GM21723 (cell line): Measurements from ENCODE around the gene NSA2.

Source experiments
- ATAC-seq: cut with Tn5 transposase; IDR thresholded peaks from one replicate; pipeline ENCODE4 v1.9.1; 2021; ENCODE audit warnings: mild to moderate bottlenecking, moderate library complexity; ENCODE audit not compliant: unreplicated experiment

NSA2 gene

DNA sequence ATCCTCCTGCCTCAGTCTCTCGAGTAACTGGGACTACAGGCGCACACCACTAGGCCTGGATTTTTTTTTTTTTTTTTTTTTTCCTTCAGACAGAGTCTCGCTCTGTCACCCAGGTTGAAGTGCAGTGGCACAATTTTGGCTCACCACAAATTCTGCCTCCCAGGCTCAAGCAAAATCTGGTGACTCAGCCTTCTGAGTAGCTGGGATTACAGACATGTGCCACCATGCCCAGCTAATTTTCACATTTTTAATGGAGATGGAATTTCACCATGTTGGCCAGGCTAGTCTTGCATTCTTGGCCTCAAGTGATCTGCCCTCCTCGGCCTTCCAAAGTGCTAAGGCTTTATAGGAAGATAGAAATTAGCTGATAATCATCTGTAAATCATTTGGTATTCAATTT, 43.9 kb downstream of the NSA2 start:
- ATAC-seq = no peak

DNA sequence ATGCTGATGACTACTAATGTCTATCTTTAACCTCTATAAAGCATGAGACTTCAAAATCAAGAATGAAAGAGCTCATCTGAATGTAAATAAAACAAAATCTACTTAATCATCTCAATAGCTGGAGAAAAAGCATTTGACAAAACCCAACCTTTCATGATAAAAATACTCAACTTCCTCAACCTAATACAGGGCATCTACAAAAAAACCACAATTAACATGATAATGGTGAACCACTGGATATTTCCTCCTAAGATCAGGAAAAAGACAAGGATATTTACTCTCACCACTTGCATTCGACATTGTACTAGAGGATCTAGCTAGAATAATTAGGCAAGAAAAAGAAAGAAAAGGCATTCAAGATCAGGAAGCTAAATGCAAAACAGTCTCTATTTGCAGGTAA, 49.8 kb downstream of the NSA2 start:
- no peak for ATAC-seq

DNA sequence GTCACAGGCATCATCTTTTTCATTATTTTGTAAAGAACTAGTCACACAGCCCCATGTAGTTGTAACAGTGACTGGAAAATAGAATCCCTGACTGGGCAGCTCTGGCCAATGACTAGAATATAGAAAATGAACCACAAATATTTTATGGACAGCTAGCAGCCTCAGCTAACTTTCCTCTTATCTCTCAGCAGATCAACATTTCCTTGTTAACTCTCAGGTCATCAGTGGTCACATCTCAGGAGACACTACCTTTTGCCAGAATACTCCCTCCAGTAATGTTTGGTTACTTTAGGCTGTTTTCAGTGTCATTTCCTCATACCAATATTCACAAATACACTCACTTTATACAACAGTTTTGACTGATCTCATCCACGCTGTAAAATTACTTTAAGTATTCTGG, 55.2 kb downstream of the NSA2 start:
- no peak for ATAC-seq

DNA sequence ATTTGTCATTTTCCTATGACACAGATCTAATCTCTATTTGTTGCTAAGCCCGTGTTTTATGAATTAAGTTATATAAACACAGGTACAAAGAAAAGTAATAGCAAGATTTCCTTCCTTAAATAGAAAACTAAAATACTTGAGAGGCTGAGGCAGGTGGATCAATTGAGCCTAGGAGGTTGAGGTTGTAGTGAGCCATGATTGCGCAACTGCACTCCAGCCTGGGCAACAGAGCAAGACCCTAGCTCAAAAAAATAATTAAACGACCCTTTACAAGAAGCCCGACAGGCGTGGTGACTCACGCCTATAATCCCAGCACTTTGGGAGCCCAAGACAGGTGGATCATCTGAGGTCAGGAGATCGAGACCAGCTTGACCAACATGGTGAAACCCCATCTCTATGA, 62.4 kb downstream of the NSA2 start:
- ATAC-seq = no peak
